HUDEP-2 (cell line): Measurements from ENCODE around the gene WDR20.

Experiments
- DNase-seq, 76 experiments: peaks; one replicate each; lab custom pipeline; 2025; ENCODE audit not compliant: unreplicated experiment in 76 of 76; lab: John Stamatoyannopoulos, UW

The WDR20 gene

GRCh38 chr14:102195446-102195845 is 55.7 kb downstream of the WDR20 start:
- DNase-seq = no peak

GRCh38 chr14:102196039-102196901 is 56.6 kb downstream of the WDR20 start:
- DNase-seq = no peak

GRCh38 chr14:102196902-102197230 is 57.2 kb downstream of the WDR20 start:
- no peak for DNase-seq

GRCh38 chr14:102197317-102197853 is 57.7 kb downstream of the WDR20 start:
- no peak for DNase-seq

GRCh38 chr14:102200690-102201352 is 61.1 kb downstream of the WDR20 start:
- no peak for DNase-seq

- DNase-seq = no peak
Measured at GRCh38 chr14:102201353-102201738, 61.6 kb downstream of the WDR20 start.

GRCh38 chr14:102201776-102202175 is 62.1 kb downstream of the WDR20 start:
- DNase-seq = no peak

- no peak for DNase-seq
Measured at GRCh38 chr14:102202944-102203343, 63.2 kb downstream of the WDR20 start.

GRCh38 chr14:102203382-102203781 is 63.7 kb downstream of the WDR20 start:
- no peak for DNase-seq

- no peak for DNase-seq
Measured at GRCh38 chr14:102205560-102205959, 65.9 kb downstream of the WDR20 start.

GRCh38 chr14:102206918-102207317 is 67.2 kb downstream of the WDR20 start:
- no peak for DNase-seq

GRCh38 chr14:102207831-102208365 is 68.2 kb downstream of the WDR20 start:
- no peak for DNase-seq

GRCh38 chr14:102208741-102209140 is 69.0 kb downstream of the WDR20 start:
- no peak for DNase-seq

- DNase-seq = no peak
Measured at GRCh38 chr14:102209224-102209966, 69.7 kb downstream of the WDR20 start.

GRCh38 chr14:102210421-102211042 is 70.8 kb downstream of the WDR20 start:
- no peak for DNase-seq

GRCh38 chr14:102211240-102211639 is 71.5 kb downstream of the WDR20 start:
- DNase-seq = no peak

- DNase-seq = no peak
Measured at GRCh38 chr14:102212356-102212755, 72.7 kb downstream of the WDR20 start.

GRCh38 chr14:102212845-102213244 is 73.1 kb downstream of the WDR20 start:
- no peak for DNase-seq

- DNase-seq = no peak
Measured at GRCh38 chr14:102213470-102213869, 73.8 kb downstream of the WDR20 start.

- peak in 1 of 76 experiments; percentile 3 for DNase-seq
Measured at GRCh38 chr14:102213984-102214658, 74.4 kb downstream of the WDR20 start.
